H1 (cell line): ENCODE results near the gene NTRK1.

Source experiments
- TCF12 ChIP-seq: IDR thresholded peaks from 2 replicates; pipeline ENCODE4 v1.6.1; 2011; ENCODE audit warnings: low read depth, mild to moderate bottlenecking, low read length
- TF ChIP-seq, protein P1 (sequence below), 3 experiments: IDR thresholded peaks; 1 replicate in 2 of 3; 2 replicates in 1 of 3; pipeline versions ENCODE4 v1.5.1 to v1.6.1; 2011; ENCODE audit warnings: low read length in 3 of 3, mild to moderate bottlenecking in 3 of 3, inconsistent platforms in 2 of 3, low read depth in 1 of 3, moderate library complexity in 1 of 3; ENCODE audit not compliant: insufficient read depth in 1 of 3; ENCODE audit errors: control extremely low read depth in 1 of 3

DNA sequence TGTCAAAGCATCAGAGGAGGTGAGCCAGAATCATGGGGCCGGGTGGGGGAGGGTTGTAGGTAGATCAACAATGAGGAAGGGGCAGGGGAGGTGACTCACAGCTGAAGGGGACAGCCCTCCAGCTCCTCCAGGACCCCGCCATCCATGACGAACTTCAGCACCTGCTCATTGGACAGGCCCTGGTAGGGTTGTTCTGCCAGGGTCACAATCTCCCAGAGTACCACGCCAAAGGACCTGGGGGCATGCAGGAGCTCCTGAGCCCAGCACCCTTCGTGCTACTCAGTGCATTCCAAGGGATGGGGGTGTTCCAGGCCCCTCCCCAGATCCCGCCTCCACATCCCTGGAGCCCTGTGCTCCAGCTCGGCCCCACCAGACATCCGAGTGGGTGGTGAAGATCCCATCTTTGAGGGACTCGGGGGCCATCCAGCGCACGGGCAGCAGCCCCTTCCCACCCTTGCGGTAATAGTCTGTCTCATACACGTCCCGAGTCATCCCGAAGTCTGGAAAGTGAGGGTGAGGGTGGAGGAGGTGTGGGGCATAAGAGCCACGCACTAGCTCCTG, 19.3 kb upstream of the NTRK1 start:
- TF ChIP-seq, protein P1, sequence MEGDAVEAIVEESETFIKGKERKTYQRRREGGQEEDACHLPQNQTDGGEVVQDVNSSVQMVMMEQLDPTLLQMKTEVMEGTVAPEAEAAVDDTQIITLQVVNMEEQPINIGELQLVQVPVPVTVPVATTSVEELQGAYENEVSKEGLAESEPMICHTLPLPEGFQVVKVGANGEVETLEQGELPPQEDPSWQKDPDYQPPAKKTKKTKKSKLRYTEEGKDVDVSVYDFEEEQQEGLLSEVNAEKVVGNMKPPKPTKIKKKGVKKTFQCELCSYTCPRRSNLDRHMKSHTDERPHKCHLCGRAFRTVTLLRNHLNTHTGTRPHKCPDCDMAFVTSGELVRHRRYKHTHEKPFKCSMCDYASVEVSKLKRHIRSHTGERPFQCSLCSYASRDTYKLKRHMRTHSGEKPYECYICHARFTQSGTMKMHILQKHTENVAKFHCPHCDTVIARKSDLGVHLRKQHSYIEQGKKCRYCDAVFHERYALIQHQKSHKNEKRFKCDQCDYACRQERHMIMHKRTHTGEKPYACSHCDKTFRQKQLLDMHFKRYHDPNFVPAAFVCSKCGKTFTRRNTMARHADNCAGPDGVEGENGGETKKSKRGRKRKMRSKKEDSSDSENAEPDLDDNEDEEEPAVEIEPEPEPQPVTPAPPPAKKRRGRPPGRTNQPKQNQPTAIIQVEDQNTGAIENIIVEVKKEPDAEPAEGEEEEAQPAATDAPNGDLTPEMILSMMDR (IDR thresholded peaks at IDR 0.05; ENCODE audit: control extremely low read depth in 1 of 3, insufficient read depth in 1 of 3, low read depth in 1 of 3, low read length in 3 of 3) = no peak
- TF ChIP-seq TCF12 = no peak
